ENCODE data around the gene METRN.

DNA sequence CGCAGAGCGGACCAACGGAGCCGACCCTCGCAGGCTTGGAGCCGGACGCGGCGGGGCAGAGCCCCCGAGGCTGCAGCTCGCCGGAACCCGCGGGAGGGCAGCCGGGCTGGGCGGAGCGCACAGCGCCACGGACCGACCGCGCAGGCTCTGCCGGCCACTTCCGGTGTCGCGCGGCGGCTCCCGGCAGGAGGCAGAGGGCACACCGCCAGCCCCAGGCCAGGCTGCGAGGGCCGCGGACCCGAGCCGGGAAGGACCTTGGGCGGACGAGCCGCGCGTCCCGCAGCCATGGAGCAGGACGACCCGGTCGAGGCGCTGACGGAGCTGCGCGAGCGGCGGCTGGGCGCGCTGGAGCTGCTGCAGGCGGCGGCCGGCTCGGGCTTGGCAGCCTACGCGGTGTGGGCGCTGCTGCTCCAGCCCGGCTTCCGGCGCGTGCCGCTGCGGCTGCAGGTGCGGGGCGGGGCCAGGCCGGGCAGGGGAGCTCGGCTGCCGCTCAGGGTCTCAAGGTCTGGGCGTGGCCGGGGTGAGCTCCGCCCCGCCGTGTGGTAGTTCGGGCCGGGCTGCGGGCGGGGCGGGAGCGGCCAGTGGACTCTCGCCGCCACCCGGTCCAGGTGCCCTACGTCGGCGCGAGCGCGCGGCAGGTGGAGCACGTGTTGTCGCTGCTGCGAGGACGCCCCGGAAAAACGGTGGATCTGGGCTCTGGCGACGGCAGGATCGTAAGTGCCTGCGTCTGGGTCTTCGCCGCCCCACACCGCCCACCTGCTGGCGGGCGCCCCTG, 6.3 kb downstream of the METRN start, which contains the start of gene ANTKMT:
- no peak for TF ChIP-seq GATA2 (IDR thresholded peaks at IDR 0.05; ENCODE audit: low read depth, low read length)
- TF ChIP-seq GATA3 (IDR thresholded peaks at IDR 0.05; ENCODE audit: low read depth, low read length) = no peak

Measured in SH-SY5Y (cell line).